ENCODE data around the gene LGI2. TPM values are rescaled to one million over a fixed set of nuclear protein-coding genes. Genes with fewer than 3 reads are reported as not detected.

Gene LGI2
- polyA plus RNA-seq, 1 donor (not counting 4 experiments of a cell fraction or from before 2014, with no cell fraction given): 0.69 TPM

- Histone ChIP-seq H3K79me2 (ENCODE audit: control insufficient read depth, insufficient read depth, low read length) (no peaks in the 10 kb centered on the region), H3K36me3 (ENCODE audit: control insufficient read depth in 2 of 2, extremely low read depth in 1 of 2, insufficient read depth in 2 of 2, low read length in 2 of 2) (no peaks in the 10 kb centered on the region), H3K9me3 (ENCODE audit: control insufficient read depth, low read depth, low read length) (no peaks in the 10 kb centered on the region), H3K27ac (ENCODE audit: control insufficient read depth, insufficient read depth, low read length) (no peak overlapping the region), H3K4me2 (ENCODE audit: control insufficient read depth, extremely low read depth, insufficient read depth, low read depth, low read length) (no peak overlapping the region), H3K9me1 (ENCODE audit: control insufficient read depth, extremely low read depth, insufficient read depth, low read length) (no peaks in the 10 kb centered on the region), H3K4me3 (ENCODE audit: control insufficient read depth in 2 of 3, extremely low read depth in 1 of 3, insufficient read depth in 2 of 3, low read depth in 1 of 3, low read length in 3 of 3) (no peak overlapping the region), H3K4me1 (ENCODE audit: control insufficient read depth, extremely low read depth, insufficient read depth, low read length) (no peaks in the 10 kb centered on the region), H3K9ac (ENCODE audit: control insufficient read depth, extremely low read depth, insufficient read depth, low read length) (no peak overlapping the region), H2AFZ (ENCODE audit: control insufficient read depth, low read length) (no peak overlapping the region), H4K20me1 (ENCODE audit: control insufficient read depth, extremely low read depth, insufficient read depth, low read length) (no peaks in the 10 kb centered on the region), H3K27me3 (ENCODE audit: control insufficient read depth, extremely low read depth, insufficient read depth, low read length) (no peaks in the 10 kb centered on the region)
- FAIRE-seq (no peak), DNase-seq (ENCODE audit: low read depth, low spot score) (no peak)
- TF ChIP-seq CTCF (optimal IDR thresholded peaks at IDR 0.05 in 1 of 3, IDR thresholded peaks at IDR 0.05 in 1 of 3, conservative IDR thresholded peaks at IDR 0.05 in 1 of 3; ENCODE audit: extremely low read depth in 1 of 3, insufficient read depth in 2 of 3, low read length in 3 of 3): peak in 1 of 3 experiments; percentile 1
- TF ChIP-seq EZH2 (IDR thresholded peaks at IDR 0.05; ENCODE audit: low read length): no peak
- dilution Hi-C loops (cut with MboI; ENCODE audit: extremely low pct_ligation_motif_present, low sequenced_read_pairs): no loop called here
Observed at GRCh38 chr4:25060963-25061340, 30.2 kb upstream of the LGI2 start.

- H3K27ac ChIP-seq (ENCODE audit: control insufficient read depth, insufficient read depth, low read length): no peak overlapping the region
- H3K9me1 ChIP-seq (ENCODE audit: control insufficient read depth, extremely low read depth, insufficient read depth, low read length): no peaks in the 10 kb centered on the region
- no peaks in the 10 kb centered on the region for H3K36me3 ChIP-seq (ENCODE audit: control insufficient read depth in 2 of 2, extremely low read depth in 1 of 2, insufficient read depth in 2 of 2, low read length in 2 of 2)
- no peaks in the 10 kb centered on the region for H3K79me2 ChIP-seq (ENCODE audit: control insufficient read depth, insufficient read depth, low read length)
- FAIRE-seq: no peak
- no peaks in the 10 kb centered on the region for H3K4me1 ChIP-seq (ENCODE audit: control insufficient read depth, extremely low read depth, insufficient read depth, low read length)
- dilution Hi-C loops (cut with MboI; ENCODE audit: extremely low pct_ligation_motif_present, low sequenced_read_pairs): no loop called here
- no peak overlapping the region for H3K4me2 ChIP-seq (ENCODE audit: control insufficient read depth, extremely low read depth, insufficient read depth, low read depth, low read length)
- no peak overlapping the region for H2AFZ ChIP-seq (ENCODE audit: control insufficient read depth, low read length)
- H3K27me3 ChIP-seq (ENCODE audit: control insufficient read depth, extremely low read depth, insufficient read depth, low read length): no peaks in the 10 kb centered on the region
- no peaks in the 10 kb centered on the region for H4K20me1 ChIP-seq (ENCODE audit: control insufficient read depth, extremely low read depth, insufficient read depth, low read length)
- TF ChIP-seq EZH2 (IDR thresholded peaks at IDR 0.05; ENCODE audit: low read length): no peak
- no peak for TF ChIP-seq CTCF (optimal IDR thresholded peaks at IDR 0.05 in 1 of 3, IDR thresholded peaks at IDR 0.05 in 1 of 3, conservative IDR thresholded peaks at IDR 0.05 in 1 of 3; ENCODE audit: extremely low read depth in 1 of 3, insufficient read depth in 2 of 3, low read length in 3 of 3)
- H3K9me3 ChIP-seq (ENCODE audit: control insufficient read depth, low read depth, low read length): no peaks in the 10 kb centered on the region
- H3K4me3 ChIP-seq (ENCODE audit: control insufficient read depth in 2 of 3, extremely low read depth in 1 of 3, insufficient read depth in 2 of 3, low read depth in 1 of 3, low read length in 3 of 3): no peak overlapping the region
- DNase-seq (ENCODE audit: low read depth, low spot score): no peak
- no peak overlapping the region for H3K9ac ChIP-seq (ENCODE audit: control insufficient read depth, extremely low read depth, insufficient read depth, low read length)
Observed at GRCh38 chr4:25060241-25060962, 29.7 kb upstream of the LGI2 start.
